Endothelial cell of umbilical vein (primary cell): Measurements from ENCODE around the gene RSPH1. TPM values are rescaled to one million over a fixed set of nuclear protein-coding genes. Genes with fewer than 3 reads are reported as not detected.

Experiments used
- BruUV-seq: library from RNA; stranded (reverse); fragments of 400-500 nt; replicated peaks from 2 replicates; lab custom pipeline; 2021; lab: Mats Ljungman, UMichigan
- CTCF ChIA-PET: fragments of 300-600, 350-600 bp; sonication (Branson Sonifier 250); formaldehyde crosslinking; loops from one replicate; lab custom pipeline; 2021; ENCODE audit warnings: antibody characterized with exemption, inconsistent platforms; lab: Charles Lee
- POLR2A ChIA-PET: fragments of 300-600, 350-600 bp; sonication (Branson Sonifier 250); formaldehyde crosslinking; loops from one replicate; lab custom pipeline; 2021; ENCODE audit warnings: antibody characterized with exemption, inconsistent platforms; lab: Charles Lee
- DNase-seq: peaks from one replicate; pipeline ENCODE4 v3.0.0-alpha.2; 2011; ENCODE audit warnings: low read depth, low spot score
- FAIRE-seq: peaks from 2 replicates; lab custom pipeline; 2011; peaks lifted over from hg19 to GRCh38; lab: Jason Lieb, UNC
- H2AFZ ChIP-seq: 2 replicates; pipeline ENCODE4 v1.6.0; 2012; ENCODE audit warnings: low read depth, low read length, control low read depth, inconsistent platforms
- H3K27ac ChIP-seq: 2 replicates; pipeline ENCODE4 v1.5.1; 2011; ENCODE audit warnings: low read depth, mild to moderate bottlenecking, control low read depth, low read length, moderate library complexity; ENCODE audit not compliant: insufficient read depth
- H3K27me3 ChIP-seq, 2 experiments: 2 replicates each; pipeline versions ENCODE4 v1.6.0 to v1.6.1; 2011; ENCODE audit warnings: low read length in 2 of 2, mixed read lengths in 1 of 2; ENCODE audit not compliant: control insufficient read depth in 2 of 2, insufficient read depth in 2 of 2
- H3K36me3 ChIP-seq, 2 experiments: 2 replicates in 1 of 2; 3 replicates in 1 of 2; pipeline ENCODE4 v1.5.1; 2011; ENCODE audit warnings: low read length in 2 of 2, mild to moderate bottlenecking in 1 of 2, moderate library complexity in 1 of 2; ENCODE audit not compliant: control insufficient read depth in 2 of 2, insufficient read depth in 2 of 2; ENCODE audit errors: extremely low read depth in 1 of 2
- H3K4me1 ChIP-seq: 3 replicates; pipeline ENCODE4 v1.5.1; 2011; ENCODE audit warnings: mild to moderate bottlenecking, low read length; ENCODE audit not compliant: control insufficient read depth, insufficient read depth; ENCODE audit errors: extremely low read depth
- H3K4me2 ChIP-seq: 2 replicates; pipeline ENCODE4 v1.6.1; 2011; ENCODE audit warnings: low read length, control low read depth, mixed read lengths; ENCODE audit not compliant: insufficient read depth
- H3K4me3 ChIP-seq, 3 experiments: fragments of 200-600 bp in 1 of 3; sonication (generic), shearing (Covaris generic) in 1 of 3; replicated peaks in 1 of 3; 2 replicates each; pipeline ENCODE4 v1.5.1; 2011 to 2016; ENCODE audit warnings: control low read depth in 3 of 3, low read length in 3 of 3, mild to moderate bottlenecking in 2 of 3, inconsistent platforms in 1 of 3, low read depth in 1 of 3, moderate library complexity in 1 of 3; ENCODE audit not compliant: insufficient read depth in 1 of 3
- H3K79me2 ChIP-seq: 2 replicates; pipeline ENCODE4 v1.6.0; 2012; ENCODE audit warnings: low read length, inconsistent platforms; ENCODE audit not compliant: control insufficient read depth, insufficient read depth
- H3K9ac ChIP-seq: replicated peaks from 2 replicates; pipeline ENCODE3; 2011; ENCODE audit warnings: low read length, control low read depth; ENCODE audit not compliant: insufficient read depth; ENCODE audit errors: extremely low read depth
- H3K9me1 ChIP-seq: replicated peaks from 3 replicates; pipeline ENCODE4 v1.6.0; 2011; ENCODE audit warnings: mild to moderate bottlenecking, low read length; ENCODE audit not compliant: control insufficient read depth, insufficient read depth; ENCODE audit errors: extremely low read depth
- H3K9me3 ChIP-seq: replicated peaks from 2 replicates; pipeline ENCODE4 v1.5.1; 2012; ENCODE audit warnings: low read length, inconsistent platforms; ENCODE audit not compliant: control insufficient read depth, insufficient read depth
- H4K20me1 ChIP-seq: replicated peaks from 2 replicates; pipeline ENCODE3; 2011; ENCODE audit warnings: mild to moderate bottlenecking, low read length; ENCODE audit not compliant: control insufficient read depth, insufficient read depth; ENCODE audit errors: extremely low read depth
- CTCF ChIP-seq, 2 donors: IDR thresholded peaks; 1 replicate in 1 of 2; 2 replicates in 1 of 2; pipeline ENCODE4 v1.5.1; 2011; ENCODE audit warnings: low read length in 2 of 2, mild to moderate bottlenecking in 2 of 2, moderate library complexity in 2 of 2, control low read depth in 1 of 2, inconsistent platforms in 1 of 2, low read depth in 1 of 2; ENCODE audit not compliant: insufficient read depth in 1 of 2; ENCODE audit errors: extremely low read depth in 1 of 2
- EZH2 ChIP-seq: IDR thresholded peaks from 2 replicates; pipeline ENCODE4 v1.6.1; 2012; ENCODE audit warnings: borderline replicate concordance, low read depth, mild to moderate bottlenecking, moderate library complexity, low read length, inconsistent platforms; ENCODE audit not compliant: severe bottlenecking
- FOS ChIP-seq: IDR thresholded peaks from 2 replicates; pipeline ENCODE4 v1.6.1; 2011; ENCODE audit warnings: mild to moderate bottlenecking, low read length, moderate library complexity, borderline replicate concordance; ENCODE audit not compliant: insufficient read depth
- GATA2 ChIP-seq: IDR thresholded peaks from 2 replicates; pipeline ENCODE4 v1.7.0; 2011; ENCODE audit warnings: low read depth, mild to moderate bottlenecking, moderate library complexity, mixed read lengths, low read length; ENCODE audit not compliant: insufficient read length, insufficient read depth
- JUN ChIP-seq: IDR thresholded peaks from 2 replicates; pipeline ENCODE4 v1.6.1; 2011; ENCODE audit warnings: borderline replicate concordance, low read depth; ENCODE audit not compliant: insufficient read length, insufficient read depth
- MAX ChIP-seq: IDR thresholded peaks from 2 replicates; pipeline ENCODE4 v1.6.1; 2011; ENCODE audit not compliant: insufficient read depth, insufficient read length
- MYC ChIP-seq: IDR thresholded peaks from one replicate; pipeline ENCODE4 v1.6.1; 2011; ENCODE audit warnings: mild to moderate bottlenecking, low read depth, low read length
- POLR2A ChIP-seq: IDR thresholded peaks from 2 replicates; pipeline ENCODE4 v1.6.1; 2012; ENCODE audit warnings: low read depth, mild to moderate bottlenecking, control low read depth, low read length
- POLR2AphosphoS5 ChIP-seq: IDR thresholded peaks from 2 replicates; pipeline ENCODE4 v1.6.1; 2012; ENCODE audit warnings: low read depth, mild to moderate bottlenecking, control low read depth, low read length, moderate library complexity; ENCODE audit not compliant: insufficient read depth
- dilution Hi-C: fragments of 300-500 bp; cut with MboI; formaldehyde crosslinking; loops from one replicate; pipeline ENCODE4 v1.15.0; 2019; ENCODE audit warnings: low sequenced_read_pairs; ENCODE audit not compliant: extremely low pct_ligation_motif_present
- intact Hi-C: fragments of 100-400 bp; cut with micrococcal nuclease; formaldehyde crosslinking; loops from one replicate; pipeline ENCODE4 v1.10.0; 2022
- polyA plus RNA-seq, 4 experiments: library from polyadenylated mRNA; depleted of rRNA in 3 of 4; stranded (reverse) in 3 of 4; unstranded in 1 of 4; fragments of >200 nt; gene quantifications; 2 replicates each; pipeline versions ENCODE4 v1.2.1 to v1.2.3, GENCODE V29; 2011 to 2012; ENCODE audit warnings: missing spikeins in 1 of 4
- total RNA-seq: library from RNA; stranded (reverse); gene quantifications from 2 replicates; pipeline ENCODE4 v1.2.3, GENCODE V29; 2021

The RSPH1 gene
- total and polyA plus RNA-seq, 2 donors (not counting 3 experiments of a cell fraction or from before 2014, with no cell fraction given), result 0.08 TPM; not detected in 1

- POLR2A ChIA-PET, result no interaction called here
- H3K79me2 ChIP-seq, result no peaks in the 10 kb centered on the region
- DNase-seq (no peak), FAIRE-seq (no peak)
- no peaks in the 10 kb centered on the region for H3K27me3 ChIP-seq
- no TSS peak for BruUV-seq
- H3K36me3 ChIP-seq, result peaks cover 0 to 2% of the 10 kb centered on the region in 2 experiments
- dilution Hi-C loops, result no loop called here
- H3K9ac ChIP-seq, result no peak overlapping the region
- H2AFZ ChIP-seq, result no peak overlapping the region
- H3K27ac ChIP-seq, result no peak overlapping the region
- H3K9me3 ChIP-seq, result no peaks in the 10 kb centered on the region
- no peak overlapping the region for H3K4me2 ChIP-seq
- H3K4me1 ChIP-seq, result no peaks in the 10 kb centered on the region
- no peaks in the 10 kb centered on the region for H4K20me1 ChIP-seq
- intact Hi-C loops, result no loop called here
- TF ChIP-seq CTCF (IDR thresholded peaks at IDR 0.05; ENCODE audit: extremely low read depth in 1 of 2, insufficient read depth in 1 of 2, low read depth in 1 of 2, low read length in 2 of 2) (no peak), POLR2A (no peak), MAX (no peak), EZH2 (no peak), POLR2AphosphoS5 (no peak), JUN (no peak), GATA2 (no peak), FOS (no peak), MYC (no peak)
- no peak overlapping the region for H3K4me3 ChIP-seq
- H3K9me1 ChIP-seq, result no peaks in the 10 kb centered on the region
- CTCF ChIA-PET, result no interaction called here
Measured at GRCh38 chr21:42522271-42522670, 26.2 kb upstream of the RSPH1 start.
